ENCODE results near the gene SERPINI1. TPM values are rescaled to one million over a fixed set of nuclear protein-coding genes. Genes with fewer than 3 reads are reported as not detected.
A peak's percentile ranks its signal among the peaks of the same experiment; 100 is the strongest.

SERPINI1 gene
- polyA plus RNA-seq, 4 donors = 39.6 to 54.0 (median 44.0) TPM

DNA sequence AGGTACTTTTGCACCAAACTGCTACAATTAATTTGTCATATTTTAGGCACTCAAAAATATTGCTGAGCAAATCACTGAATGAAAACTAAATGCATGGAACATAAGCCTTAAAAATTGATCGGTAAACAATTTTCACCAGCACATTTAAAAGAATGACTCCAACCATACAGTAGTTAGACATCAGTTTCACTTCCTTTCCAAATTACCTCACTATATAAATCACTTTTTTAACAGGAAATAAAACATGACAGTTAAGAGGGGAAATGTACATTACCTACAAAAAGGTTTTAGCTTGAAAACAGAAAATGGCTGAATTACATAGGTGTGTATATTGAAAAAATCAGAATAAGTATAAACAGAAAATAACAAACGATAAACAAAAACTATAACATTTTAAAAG, 108.4 kb downstream of the SERPINI1 start:
- no peak for DNase-seq (ENCODE audit: low read depth in 4 of 4, low spot score in 2 of 4)

DNA sequence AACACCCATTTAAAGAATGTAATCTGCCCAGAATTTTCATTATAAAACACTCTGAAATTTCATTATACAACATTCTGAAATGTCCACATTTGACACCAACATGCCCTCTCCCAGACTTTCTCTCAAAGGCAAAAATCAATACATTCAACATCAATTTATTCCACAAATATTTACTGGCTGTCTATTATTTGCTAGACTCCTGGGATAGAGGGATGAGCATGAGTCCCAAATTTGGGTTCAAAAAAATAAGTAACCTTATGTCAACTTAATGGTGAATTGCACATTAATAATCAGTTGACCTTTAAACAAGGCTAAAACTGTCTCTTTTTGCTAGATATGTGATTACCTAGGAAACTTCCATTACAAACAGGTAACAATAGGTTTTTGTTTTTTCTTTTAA, 109.0 kb downstream of the SERPINI1 start:
- no peak for DNase-seq (ENCODE audit: low read depth in 4 of 4, low spot score in 2 of 4)

GRCh38 chr3:167851171-167851570, 115.7 kb downstream of the SERPINI1 start:
- DNase-seq (ENCODE audit: low read depth in 4 of 4, low spot score in 2 of 4) = no peak

- no peak for DNase-seq (ENCODE audit: low read depth in 4 of 4, low spot score in 2 of 4)
These were observed 116.2 kb downstream of the SERPINI1 start for GRCh38 chr3:167851749-167852148.

GRCh38 chr3:167852216-167852615, 116.7 kb downstream of the SERPINI1 start:
- no peak for DNase-seq (ENCODE audit: low read depth in 4 of 4, low spot score in 2 of 4)

GRCh38 chr3:167854063-167854462, 118.5 kb downstream of the SERPINI1 start:
- no peak for DNase-seq (ENCODE audit: low read depth in 4 of 4, low spot score in 2 of 4)

DNA sequence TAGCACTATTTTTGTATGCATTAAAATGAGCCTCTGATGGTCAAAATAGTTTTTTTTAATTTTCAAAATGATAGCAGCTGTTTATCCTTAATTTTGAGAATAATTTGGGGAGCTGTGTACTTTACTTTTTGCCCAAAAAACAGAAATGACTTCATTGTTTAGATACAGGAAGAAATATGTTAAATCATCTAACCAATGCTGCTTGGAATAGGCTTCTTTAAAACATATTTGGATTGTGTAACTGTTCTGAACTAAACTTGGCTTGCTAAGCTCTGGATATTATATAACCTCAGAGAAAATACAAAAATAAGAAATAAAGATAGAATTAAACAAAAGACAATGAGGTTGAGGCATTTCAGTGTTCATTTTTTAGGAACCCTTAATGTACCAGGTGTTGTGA, 119.3 kb downstream of the SERPINI1 start:
- DNase-seq (ENCODE audit: low read depth in 4 of 4, low spot score in 2 of 4) = no peak

- DNase-seq (ENCODE audit: low read depth in 4 of 4, low spot score in 2 of 4) = no peak
These were observed 119.8 kb downstream of the SERPINI1 start for GRCh38 chr3:167855306-167855705.

GRCh38 chr3:167858865-167859264, 123.3 kb downstream of the SERPINI1 start:
- DNase-seq (ENCODE audit: low read depth in 4 of 4, low spot score in 2 of 4) = no peak

DNA sequence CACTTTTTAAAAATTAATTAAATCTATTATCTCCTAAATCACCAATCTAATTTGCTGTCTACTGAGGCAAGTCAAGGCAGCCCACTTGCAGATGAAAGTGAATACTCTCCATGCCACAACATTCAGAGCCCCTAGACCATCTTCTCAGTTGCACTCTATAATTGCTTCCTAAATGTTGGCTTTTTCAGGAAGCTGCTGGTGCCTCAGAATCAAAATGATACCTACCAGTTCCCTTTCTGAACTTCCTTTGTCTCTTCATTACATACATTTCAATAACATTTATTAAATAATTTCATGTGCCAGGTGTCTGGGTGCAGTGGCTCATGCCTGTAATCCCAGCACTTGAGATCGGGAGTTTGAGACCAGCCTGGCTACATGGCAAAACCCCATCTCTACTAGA, 124.1 kb downstream of the SERPINI1 start:
- no peak for DNase-seq (ENCODE audit: low read depth in 4 of 4, low spot score in 2 of 4)

DNA sequence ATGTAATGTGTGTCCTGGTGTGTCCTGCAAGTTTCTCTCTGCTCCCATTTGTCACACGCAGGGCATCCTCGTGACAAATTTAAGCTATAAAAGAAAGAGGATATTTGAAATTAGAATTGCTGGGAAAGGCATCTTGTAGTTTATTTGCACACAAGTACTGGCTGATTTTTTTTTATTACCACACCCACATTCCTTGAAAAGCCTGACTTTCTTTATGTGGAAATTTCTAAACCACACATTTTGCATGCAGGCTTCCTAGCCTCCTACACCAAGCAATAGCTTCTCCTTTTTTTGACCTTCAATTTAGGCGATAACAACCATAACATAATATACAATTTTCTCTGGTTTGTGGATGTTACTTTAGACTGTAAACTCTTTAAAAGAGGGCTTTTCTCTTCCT, 126.1 kb downstream of the SERPINI1 start:
- DNase-seq (ENCODE audit: low read depth in 4 of 4, low spot score in 2 of 4) = no peak

- DNase-seq (ENCODE audit: low read depth in 4 of 4, low spot score in 2 of 4) = no peak
These were observed 126.7 kb downstream of the SERPINI1 start for GRCh38 chr3:167862104-167862730.

DNA sequence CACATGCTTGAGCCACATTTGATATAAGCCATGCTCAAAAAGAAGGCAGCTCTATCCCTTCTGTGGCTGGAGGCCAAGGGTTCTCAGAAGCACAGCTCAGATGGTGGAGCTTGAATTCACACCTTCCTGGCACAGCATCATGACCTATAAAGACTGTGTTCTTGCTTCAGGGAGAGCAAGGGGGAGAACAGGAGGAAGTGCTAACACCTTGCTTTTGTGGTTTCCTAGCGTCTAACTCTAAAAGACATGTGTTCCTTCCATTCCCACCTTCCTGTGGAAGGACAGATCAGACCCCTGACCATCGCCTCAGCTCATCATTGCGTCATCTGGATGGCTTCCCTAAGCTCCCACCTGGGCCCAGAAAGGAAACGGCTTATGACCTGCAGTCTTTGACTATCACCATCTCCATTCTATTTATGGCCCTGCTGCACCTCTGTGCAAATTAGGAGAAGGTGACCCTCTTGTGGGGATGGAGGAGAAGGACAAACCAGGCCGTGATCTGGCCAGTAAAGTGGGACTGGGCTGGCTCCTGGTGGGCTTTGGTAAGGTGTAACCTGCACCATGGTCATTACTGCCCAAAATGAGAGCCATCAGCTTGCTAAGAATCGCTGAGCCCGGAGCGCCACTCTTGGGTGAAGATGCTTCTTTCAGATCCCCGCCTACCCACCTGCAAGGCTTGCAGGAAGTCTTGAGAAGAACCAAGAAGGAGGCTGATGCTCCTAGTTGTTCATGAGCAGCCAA, 128.5 kb downstream of the SERPINI1 start:
- no peak for DNase-seq (ENCODE audit: low read depth in 4 of 4, low spot score in 2 of 4)

DNA sequence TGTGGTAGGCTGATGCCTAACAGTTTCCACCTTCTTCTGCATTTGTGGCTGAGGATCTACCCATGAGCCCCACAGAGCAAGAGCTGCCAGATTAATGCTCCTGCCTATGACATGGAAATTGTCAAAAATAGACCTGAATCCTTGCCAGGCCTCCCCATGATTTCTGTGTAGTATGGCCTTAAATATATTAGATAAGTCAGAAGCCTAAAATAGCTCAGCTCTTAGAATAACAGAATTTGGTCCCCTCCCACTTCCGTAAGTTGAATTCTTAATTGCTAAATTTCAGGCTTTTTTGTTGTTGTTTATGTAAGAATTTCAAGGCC, 129.0 kb downstream of the SERPINI1 start:
- DNase-seq (ENCODE audit: low read depth in 4 of 4, low spot score in 2 of 4) = peak in 1 of 4 donors; percentile 18

GRCh38 chr3:167866331-167866730, 130.8 kb downstream of the SERPINI1 start:
- DNase-seq (ENCODE audit: low read depth in 4 of 4, low spot score in 2 of 4) = no peak

- no peak for DNase-seq (ENCODE audit: low read depth in 4 of 4, low spot score in 2 of 4)
These were observed 132.5 kb downstream of the SERPINI1 start for GRCh38 chr3:167867981-167868380.

DNA sequence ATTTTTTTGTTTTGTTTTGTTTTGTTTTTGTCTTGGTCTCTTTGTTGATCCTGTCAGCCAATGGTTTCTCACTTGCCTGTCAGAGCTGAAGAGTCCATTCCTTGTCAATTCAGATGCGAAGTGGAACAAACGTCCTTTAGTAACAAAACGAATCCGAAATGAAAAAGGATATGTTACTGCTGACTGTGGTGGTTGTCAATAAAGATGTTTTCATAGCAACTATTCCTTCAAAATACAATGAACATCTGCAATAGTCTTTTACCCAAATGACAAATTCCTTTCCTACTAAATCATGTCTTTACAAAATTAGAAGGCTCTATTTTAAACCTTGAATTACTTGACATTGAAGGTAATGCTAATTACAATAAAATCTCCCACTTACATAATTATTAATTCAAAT, 134.7 kb downstream of the SERPINI1 start:
- DNase-seq (ENCODE audit: low read depth in 4 of 4, low spot score in 2 of 4) = no peak

GRCh38 chr3:167870759-167871158, 135.2 kb downstream of the SERPINI1 start:
- no peak for DNase-seq (ENCODE audit: low read depth in 4 of 4, low spot score in 2 of 4)

- no peak for DNase-seq (ENCODE audit: low read depth in 4 of 4, low spot score in 2 of 4)
These were observed 136.5 kb downstream of the SERPINI1 start for GRCh38 chr3:167872032-167872431.

DNA sequence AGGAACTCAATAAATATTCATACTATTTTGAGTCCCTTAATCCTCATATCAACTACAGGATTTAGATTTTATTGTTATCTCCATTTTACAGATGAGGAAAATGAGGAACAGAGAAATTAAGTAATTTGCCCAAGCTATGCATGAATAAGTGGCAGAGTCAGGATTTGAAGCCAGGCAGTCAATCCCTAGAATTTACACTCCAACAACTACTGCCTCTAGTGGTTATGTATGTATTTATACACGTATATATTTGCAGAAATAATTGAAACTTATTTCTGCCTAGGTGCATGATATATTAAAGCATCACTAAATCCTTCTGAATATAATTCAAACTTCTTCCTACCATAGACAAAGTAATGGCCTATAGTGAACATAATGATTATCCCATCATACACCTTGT, 137.4 kb downstream of the SERPINI1 start:
- DNase-seq (ENCODE audit: low read depth in 4 of 4, low spot score in 2 of 4) = no peak

DNA sequence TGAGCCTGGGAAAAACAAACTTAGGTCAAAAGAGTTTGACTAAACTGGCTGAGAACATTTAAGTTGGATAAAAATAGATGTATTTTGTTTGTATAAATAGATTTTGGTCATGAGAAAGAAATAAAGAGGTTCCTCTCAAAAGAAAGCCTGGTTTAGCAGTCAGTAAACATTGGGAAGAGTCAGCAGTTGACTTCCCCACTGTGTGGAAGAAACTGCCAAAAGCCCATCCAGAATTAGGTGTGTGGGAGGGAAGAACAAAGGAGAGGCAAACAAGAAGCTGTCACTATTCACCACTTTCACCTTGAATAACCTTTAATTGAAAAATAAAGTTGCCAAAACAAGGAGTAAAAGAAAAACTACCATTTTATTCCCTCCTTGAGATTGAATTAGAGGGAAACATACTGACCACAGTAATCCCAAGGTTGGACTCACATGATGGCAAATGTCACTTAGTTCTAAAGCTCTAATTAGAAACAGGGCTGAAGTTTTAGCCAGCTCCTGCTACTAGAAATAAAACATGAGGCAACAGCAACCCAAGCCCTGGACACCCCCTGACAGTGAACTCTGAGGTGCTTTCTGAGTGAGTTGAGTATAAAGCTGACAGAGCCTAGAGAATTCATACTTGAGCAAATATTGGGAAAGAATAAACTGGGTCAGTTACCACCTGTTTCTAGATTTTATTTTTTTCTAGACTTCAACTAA, 139.3 kb downstream of the SERPINI1 start:
- no peak for DNase-seq (ENCODE audit: low read depth in 4 of 4, low spot score in 2 of 4)

All from left renal cortex interstitium (tissue), 4 donors.